CD4-positive, alpha-beta T cell treated with Interleukin-12 subunit alpha and Interleukin-12 subunit beta, for 1 hour (primary cell): Measurements from ENCODE around the gene SULT1C2.
"Not testable (repeated sequence)": the region's sequence is repeated elsewhere in the genome, so short reads cannot be mapped to it uniquely, and the experiment has no call there.

Experiments used
- DNase-seq: peaks from one replicate; pipeline ENCODE4 v3.0.0-alpha.2; 2020

Gene SULT1C2

DNA sequence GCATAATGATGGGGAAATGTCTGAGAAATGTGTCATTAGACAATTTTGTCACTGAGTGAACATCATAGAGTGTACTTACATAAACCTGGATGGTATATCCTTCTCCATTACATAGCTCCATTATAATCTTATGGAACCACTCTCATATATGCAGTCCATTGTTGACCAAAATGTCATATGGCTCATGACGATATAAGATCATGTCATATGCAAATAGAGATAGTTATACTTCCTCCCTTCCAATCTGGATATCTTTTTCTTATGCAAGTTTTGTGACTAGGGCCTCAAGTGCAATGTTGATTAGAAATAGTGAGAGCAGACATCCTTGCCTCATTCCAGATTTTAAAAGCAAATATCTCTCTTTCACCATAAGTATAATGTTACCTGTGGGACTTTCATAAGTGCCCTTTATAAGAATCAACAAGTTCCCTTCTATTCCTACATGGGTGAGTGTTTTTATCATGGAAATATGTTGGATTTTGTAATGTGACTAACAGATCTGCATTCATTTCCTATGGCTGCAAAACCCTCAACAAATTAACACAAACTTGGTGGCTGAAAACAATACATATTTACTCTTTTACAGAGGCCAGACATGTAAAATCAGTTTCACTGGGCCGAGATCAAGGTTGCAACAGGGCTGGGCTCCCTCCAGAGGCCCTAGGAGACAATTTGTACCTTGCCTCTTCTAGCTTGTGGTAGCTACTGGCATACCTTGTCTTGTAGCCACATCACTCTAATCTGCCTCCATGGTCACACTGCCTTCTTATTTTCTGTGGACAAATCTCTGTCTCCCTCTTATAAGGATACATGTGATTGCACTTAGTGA lies 67.4 kb downstream of the SULT1C2 start:
- DNase-seq, result no peak

DNA sequence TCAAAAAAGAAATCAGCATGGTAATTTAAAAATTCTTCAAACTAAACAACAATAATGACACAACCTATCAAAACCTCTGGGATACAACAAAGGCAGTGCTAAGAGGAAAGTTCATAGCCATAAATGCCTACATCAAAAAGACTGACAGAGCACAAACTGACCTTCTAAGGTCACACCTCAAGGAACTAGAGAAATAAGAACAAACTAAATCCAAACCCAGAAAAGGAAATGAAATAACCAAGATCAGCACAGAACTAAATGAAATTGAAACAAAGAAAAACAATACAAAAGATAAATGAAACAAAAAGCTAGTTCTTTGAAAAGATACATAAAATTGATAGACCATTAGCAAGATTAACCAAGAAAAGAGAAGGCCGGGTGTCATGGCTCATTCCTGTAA lies 70.6 kb downstream of the SULT1C2 start:
- DNase-seq, result not testable (repeated sequence)
